Stomach (tissue), 9 donors: ENCODE data around the gene OOSP4B. TPM values are rescaled to one million over a fixed set of nuclear protein-coding genes. Genes with fewer than 3 reads are reported as not detected.
"Not testable (repeated sequence)": the region's sequence is repeated elsewhere in the genome, so short reads cannot be mapped to it uniquely, and the experiment has no call there.

Experiments used
- DNase-seq, 2 donors: peaks; one replicate each; pipeline versions ENCODE4 v3.0.0 to v3.0.0-alpha.2; 2013 to 2019
- H3K27ac ChIP-seq, 5 donors: fragments of 200-600 bp in 4 of 5; sonication (generic) in 4 of 5; one replicate each; pipeline ENCODE4 v1.5.1; 2013 to 2019; ENCODE audit warnings: mild to moderate bottlenecking in 1 of 5, moderate library complexity in 1 of 5
- H3K27me3 ChIP-seq, 3 donors: fragments of 200-600 bp; sonication (generic); one replicate each; pipeline ENCODE4 v1.5.1; 2017 to 2019; ENCODE audit warnings: mixed run types in 1 of 3
- H3K36me3 ChIP-seq, 4 donors: fragments of 200-600 bp; sonication (generic); 1 replicate in 3 of 4; 2 replicates in 1 of 4; pipeline ENCODE4 v1.5.1; 2016 to 2019
- H3K4me1 ChIP-seq, 4 donors: fragments of 200-600 bp; sonication (generic); one replicate each; pipeline ENCODE4 v1.5.1; 2016 to 2019
- H3K4me3 ChIP-seq, 4 donors: fragments of 200-600 bp; sonication (generic) in 3 of 4; one replicate each; pipeline ENCODE4 v1.5.1; 2016 to 2019; ENCODE audit warnings: mild to moderate bottlenecking in 1 of 4
- H3K9me3 ChIP-seq, 4 donors: fragments of 200-600 bp; sonication (generic); one replicate each; pipeline ENCODE4 v1.5.1; 2016 to 2019
- EP300 ChIP-seq: sonication (generic); formaldehyde crosslinking; IDR thresholded peaks from one replicate; pipeline ENCODE4 v1.6.1; 2017; ENCODE audit warnings: antibody characterized with exemption
- POLR2A ChIP-seq, 4 donors: fragments of 450-650 bp; IDR thresholded peaks; one replicate each; pipeline ENCODE4 v1.6.1; 2016; ENCODE audit warnings: antibody characterized with exemption in 4 of 4, control low read depth in 2 of 4, mild to moderate bottlenecking in 1 of 4, moderate library complexity in 1 of 4
- POLR2AphosphoS5 ChIP-seq, 3 donors: sonication (generic); formaldehyde crosslinking; IDR thresholded peaks; one replicate each; pipeline ENCODE4 v1.6.1; 2016; ENCODE audit warnings: antibody characterized with exemption in 3 of 3
- WGBS, 5 donors: extraction: QIAGEN DNeasy Blood & Tissue Kit in 3 of 5; methylation state at CpG; one replicate each; pipeline versions ENCODE4 v1.1.5 to v1.1.7; 2013 to 2018; 5-methylcytosine and 5-hydroxymethylcytosine counted together
- intact Hi-C: fragments of 100-400 bp; cut with DNase I; formaldehyde crosslinking; loops from one replicate; pipeline ENCODE4 v1.15.1; 2023; ENCODE audit warnings: low total_unique reads
- polyA plus RNA-seq, 3 donors: library from polyadenylated mRNA; stranded (reverse); fragments of 200-250 nt; gene quantifications; one replicate each; pipeline ENCODE4 v1.2.3, GENCODE V29; 2013
- total RNA-seq, 5 donors: library from RNA; depleted of rRNA; stranded (reverse); fragments of >200 nt; gene quantifications; one replicate each; pipeline versions ENCODE4 v1.1.0 to v1.2.3, GENCODE V29; 2014 to 2016
- TF ChIP-seq, protein P1 (sequence below), 7 experiments: fragments of 450-650 bp in 4 of 7; fragments of 200-600 bp in 3 of 7; sonication (generic) in 3 of 7; IDR thresholded peaks; one replicate each; pipeline ENCODE4 v1.5.1; 2016 to 2019; ENCODE audit warnings: antibody characterized with exemption in 7 of 7, control low read depth in 2 of 7, mild to moderate bottlenecking in 1 of 7
- donor health status: healthy with polysubstance abuse.
- donor health status: Bipolar disorder and iron deficiency.
- donor health status: healthy.

OOSP4B gene
- total and polyA plus RNA-seq, 8 donors = not detected

DNA sequence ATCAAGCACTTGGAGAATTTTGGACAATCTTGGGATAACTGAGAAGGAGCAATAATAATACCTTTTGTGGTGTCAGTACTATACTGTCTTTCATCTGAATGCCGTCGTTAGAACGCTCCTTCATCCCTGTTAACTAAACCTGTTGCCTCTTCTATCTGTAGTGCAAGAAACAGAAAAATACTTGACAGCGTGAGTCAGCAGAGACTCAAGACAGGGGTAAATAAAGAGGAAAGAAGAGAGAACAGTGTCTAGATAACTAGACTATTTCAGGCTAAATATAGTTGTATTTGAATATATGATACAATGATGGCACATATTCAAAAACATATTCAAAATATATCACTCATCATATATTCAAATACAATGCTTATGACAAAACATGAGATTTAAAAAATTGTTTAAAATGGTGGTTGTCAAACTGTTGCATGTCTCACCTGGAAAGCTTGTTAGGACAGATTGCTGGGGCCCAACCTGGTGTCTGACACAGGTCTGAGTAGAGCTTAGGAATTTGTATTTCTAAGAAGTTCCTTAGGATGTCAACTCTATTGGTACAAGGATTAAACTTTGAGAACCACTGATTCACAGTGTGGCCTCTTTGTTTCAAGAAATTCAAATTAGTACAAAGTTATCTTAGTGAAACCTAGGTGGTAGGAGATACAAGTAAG lies 35.7 kb upstream of the OOSP4B start:
- intact Hi-C loops = no loop called here
- TF ChIP-seq POLR2AphosphoS5 (IDR thresholded peaks at IDR 0.05) = no peak
- TF ChIP-seq, protein P1, sequence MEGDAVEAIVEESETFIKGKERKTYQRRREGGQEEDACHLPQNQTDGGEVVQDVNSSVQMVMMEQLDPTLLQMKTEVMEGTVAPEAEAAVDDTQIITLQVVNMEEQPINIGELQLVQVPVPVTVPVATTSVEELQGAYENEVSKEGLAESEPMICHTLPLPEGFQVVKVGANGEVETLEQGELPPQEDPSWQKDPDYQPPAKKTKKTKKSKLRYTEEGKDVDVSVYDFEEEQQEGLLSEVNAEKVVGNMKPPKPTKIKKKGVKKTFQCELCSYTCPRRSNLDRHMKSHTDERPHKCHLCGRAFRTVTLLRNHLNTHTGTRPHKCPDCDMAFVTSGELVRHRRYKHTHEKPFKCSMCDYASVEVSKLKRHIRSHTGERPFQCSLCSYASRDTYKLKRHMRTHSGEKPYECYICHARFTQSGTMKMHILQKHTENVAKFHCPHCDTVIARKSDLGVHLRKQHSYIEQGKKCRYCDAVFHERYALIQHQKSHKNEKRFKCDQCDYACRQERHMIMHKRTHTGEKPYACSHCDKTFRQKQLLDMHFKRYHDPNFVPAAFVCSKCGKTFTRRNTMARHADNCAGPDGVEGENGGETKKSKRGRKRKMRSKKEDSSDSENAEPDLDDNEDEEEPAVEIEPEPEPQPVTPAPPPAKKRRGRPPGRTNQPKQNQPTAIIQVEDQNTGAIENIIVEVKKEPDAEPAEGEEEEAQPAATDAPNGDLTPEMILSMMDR (IDR thresholded peaks at IDR 0.05) = no peak
- TF ChIP-seq EP300 = no peak
- TF ChIP-seq POLR2A (IDR thresholded peaks at IDR 0.05) = no peak
- Histone ChIP-seq H3K27me3 (no peaks in the 10 kb centered on the region), H3K27ac (no peak overlapping the region), H3K9me3 (no peaks in the 10 kb centered on the region), H3K4me3 (no peak overlapping the region), H3K4me1 (no peaks in the 10 kb centered on the region), H3K36me3 (no peaks in the 10 kb centered on the region)
- DNase-seq = no peak
- 94 to 97% (median 95%) methylated on average over 4 of the region's 4 CpGs for WGBS, 5 donors

DNA sequence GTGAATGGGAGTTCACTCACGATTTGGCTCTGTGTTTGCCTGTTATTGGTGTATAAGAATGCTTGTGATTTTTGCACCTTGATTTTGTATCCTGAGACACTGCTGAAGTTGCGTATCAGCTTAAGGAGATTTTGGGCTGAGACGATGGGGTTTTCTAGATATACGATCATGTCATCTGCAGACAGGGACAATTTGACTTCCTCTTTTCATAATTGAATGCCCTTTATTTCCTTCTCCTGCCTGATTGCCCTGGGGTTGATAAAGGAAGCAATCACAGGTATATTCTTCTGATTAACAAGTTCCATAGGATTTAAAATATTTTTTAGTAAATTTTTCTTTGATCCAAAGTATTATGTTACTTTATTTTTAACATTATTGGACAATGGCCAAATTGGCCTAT lies 34.9 kb upstream of the OOSP4B start:
- H3K9me3 ChIP-seq, H3K4me1 ChIP-seq, H3K4me3 ChIP-seq, intact Hi-C loops, H3K36me3 ChIP-seq, H3K27ac ChIP-seq, H3K27me3 ChIP-seq, DNase-seq: not testable (repeated sequence)
- 54 to 75% (median 62%) methylated on average over 4 of the region's 4 CpGs for WGBS, 5 donors

DNA sequence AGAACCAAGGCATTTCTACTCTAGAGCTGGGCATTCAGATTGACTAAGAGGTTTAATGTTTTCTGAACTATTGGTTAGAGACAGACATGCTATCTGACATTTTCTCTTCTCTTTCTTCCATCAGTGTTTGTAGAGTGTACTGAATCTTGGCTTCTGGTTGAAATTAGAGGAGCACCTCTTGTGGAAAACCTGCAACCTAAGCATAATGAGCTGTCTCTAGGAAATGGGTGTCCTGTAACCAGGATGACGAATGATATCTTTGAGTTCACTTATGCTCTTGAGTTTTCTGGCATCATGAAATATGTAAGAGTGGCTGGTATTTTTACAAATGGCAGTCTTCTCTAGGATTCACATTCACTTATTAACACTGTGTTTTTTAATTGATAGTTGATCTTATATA lies 33.8 kb upstream of the OOSP4B start:
- no peak for DNase-seq
- H3K27ac ChIP-seq = no peak overlapping the region
- TF ChIP-seq, protein P1 (IDR thresholded peaks at IDR 0.05) = no peak
- TF ChIP-seq EP300 (no peak), POLR2A (IDR thresholded peaks at IDR 0.05) (no peak), POLR2AphosphoS5 (IDR thresholded peaks at IDR 0.05) (no peak)
- H3K9me3 ChIP-seq = no peaks in the 10 kb centered on the region
- no peaks in the 10 kb centered on the region for H3K27me3 ChIP-seq
- H3K4me3 ChIP-seq = no peak overlapping the region
- H3K4me1 ChIP-seq = no peaks in the 10 kb centered on the region
- WGBS, 5 donors = 91 to 99% (median 95%) methylated on average over 1 of the region's 1 CpG
- H3K36me3 ChIP-seq = no peaks in the 10 kb centered on the region
- intact Hi-C loops = no loop called here

DNA sequence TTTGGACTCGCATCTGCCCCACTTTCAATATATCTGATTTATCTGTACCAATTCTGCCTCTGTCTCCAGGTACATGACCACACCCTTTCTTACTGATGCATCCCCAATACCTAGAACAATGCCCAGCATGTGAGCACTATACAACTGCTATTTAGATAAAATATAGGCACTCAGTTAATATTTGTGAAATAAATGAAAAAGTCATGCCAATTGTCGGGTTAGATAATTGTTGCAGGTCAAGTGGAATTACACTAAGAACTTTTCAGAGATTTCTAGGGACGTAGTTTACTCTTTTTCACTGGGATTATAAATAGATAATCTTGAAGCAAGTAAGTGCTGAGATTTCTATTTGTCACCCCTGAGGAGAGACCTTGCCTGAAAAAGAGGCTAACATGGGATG lies 32.6 kb upstream of the OOSP4B start:
- Histone ChIP-seq H3K36me3 (no peaks in the 10 kb centered on the region), H3K4me3 (no peak overlapping the region), H3K9me3 (peaks cover 0 to 6% (median 0%) of the 10 kb centered on the region in 4 donors), H3K27ac (no peak overlapping the region), H3K27me3 (no peaks in the 10 kb centered on the region), H3K4me1 (no peaks in the 10 kb centered on the region)
- TF ChIP-seq POLR2A (IDR thresholded peaks at IDR 0.05) (no peak), POLR2AphosphoS5 (IDR thresholded peaks at IDR 0.05) (no peak), EP300 (no peak)
- TF ChIP-seq, protein P1 (IDR thresholded peaks at IDR 0.05) = no peak
- DNase-seq = no peak
- WGBS, 5 donors = 90 to 96% (median 91%) methylated on average over 3 of the region's 3 CpGs
- intact Hi-C loops = no loop called here

DNA sequence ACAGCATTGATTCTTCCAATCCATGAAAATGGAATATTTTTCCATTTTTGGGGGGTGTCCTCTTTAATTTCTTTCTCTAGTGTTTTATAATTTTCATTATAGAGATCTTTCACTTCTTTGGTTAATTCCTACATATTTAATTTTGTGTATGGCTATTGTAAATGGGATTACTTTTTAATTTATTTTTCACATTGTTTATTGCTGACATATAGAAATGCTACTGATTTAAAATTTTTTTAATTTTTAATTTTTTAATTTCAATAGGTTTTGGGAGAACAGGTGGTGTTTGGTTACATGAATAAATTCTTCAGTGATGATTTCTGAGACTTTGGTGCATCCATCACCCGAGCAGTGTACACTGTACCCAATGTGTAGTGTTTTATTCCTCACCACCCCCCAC lies 26.6 kb upstream of the OOSP4B start:
- H3K27me3 ChIP-seq = no peaks in the 10 kb centered on the region
- no peaks in the 10 kb centered on the region for H3K4me1 ChIP-seq
- peaks cover 0 to 17% (median 3%) of the 10 kb centered on the region in 4 donors for H3K9me3 ChIP-seq
- H3K27ac ChIP-seq = no peak overlapping the region
- intact Hi-C loops = no loop called here
- no peak overlapping the region for H3K4me3 ChIP-seq
- no peak for TF ChIP-seq EP300
- TF ChIP-seq, protein P1 (IDR thresholded peaks at IDR 0.05) = no peak
- no peak for TF ChIP-seq POLR2A (IDR thresholded peaks at IDR 0.05)
- TF ChIP-seq POLR2AphosphoS5 (IDR thresholded peaks at IDR 0.05) = no peak
- WGBS, 5 donors = 64 to 86% (median 76%) methylated on average over 1 of the region's 1 CpG
- DNase-seq = no peak
- no peaks in the 10 kb centered on the region for H3K36me3 ChIP-seq
